Measurements from ENCODE around the gene BAZ2A.

GRCh38 chr12:56631790-56632700 lies 1.9 kb upstream of the BAZ2A start:
- TF ChIP-seq CTCF (conservative IDR thresholded peaks at IDR 0.05) (no peak), ZFX (IDR thresholded peaks at IDR 0.05) (no peak)

All from C4-2B (cell line).